HepG2 (cell line): Measurements from ENCODE around the gene RNF14. TPM values are rescaled to one million over a fixed set of nuclear protein-coding genes. Genes with fewer than 3 reads are reported as not detected.

Experiments used
- ATF2 ChIP-seq: sonication (generic); formaldehyde crosslinking; IDR thresholded peaks from 2 replicates; pipeline ENCODE4 v1.4.0; 2020; ENCODE audit warnings: missing genetic modification reagents
- BHLHE40 ChIP-seq: IDR thresholded peaks from 2 replicates; pipeline ENCODE4 v1.6.1; 2011; ENCODE audit warnings: low read length, improper control_type of control experiment
- CHD2 ChIP-seq: IDR thresholded peaks from 2 replicates; pipeline ENCODE4 v1.6.1; 2011; ENCODE audit warnings: low read depth, low read length, improper control_type of control experiment
- DMAP1 ChIP-seq: IDR thresholded peaks from 2 replicates; pipeline ENCODE4 v1.6.1; 2016
- GZF1 ChIP-seq: sonication (generic); formaldehyde crosslinking; IDR thresholded peaks from 2 replicates; pipeline ENCODE4 v1.5.1; 2020; ENCODE audit warnings: mild to moderate bottlenecking, missing genetic modification reagents
- HNF1B ChIP-seq: sonication (generic); formaldehyde crosslinking; IDR thresholded peaks from 2 replicates; pipeline ENCODE4 v1.5.1; 2020; ENCODE audit warnings: mild to moderate bottlenecking, moderate library complexity, missing genetic modification reagents
- HNRNPL ChIP-seq: fragments of 200-400 bp; formaldehyde crosslinking; IDR thresholded peaks from 2 replicates; pipeline ENCODE4 v1.6.1; 2017; ENCODE audit warnings: mild to moderate bottlenecking, low read depth, low read length
- KDM2A ChIP-seq: sonication (generic); formaldehyde crosslinking; IDR thresholded peaks from 2 replicates; pipeline ENCODE4 v1.4.0; 2020; ENCODE audit warnings: low read depth, missing genetic modification reagents, borderline replicate concordance
- KDM5B ChIP-seq: sonication (generic); formaldehyde crosslinking; IDR thresholded peaks from 2 replicates; pipeline ENCODE4 v1.4.0; 2020; ENCODE audit warnings: missing genetic modification reagents, mild to moderate bottlenecking, borderline replicate concordance
- NBN ChIP-seq: fragments of 450-650 bp; conservative IDR thresholded peaks from 2 replicates; pipeline ENCODE4 v1.6.1; 2017
- POGK ChIP-seq: sonication (generic); formaldehyde crosslinking; conservative IDR thresholded peaks from 2 replicates; pipeline ENCODE4 v1.8.0; 2022; ENCODE audit warnings: mild to moderate bottlenecking, moderate library complexity, missing genetic modification reagents
- PRPF4 ChIP-seq: fragments of 200-400 bp; formaldehyde crosslinking; IDR thresholded peaks from 2 replicates; pipeline ENCODE4 v1.6.1; 2016; ENCODE audit warnings: low read length, low read depth; ENCODE audit not compliant: poor library complexity, severe bottlenecking
- RORA ChIP-seq: sonication (generic); formaldehyde crosslinking; IDR thresholded peaks from 2 replicates; pipeline ENCODE4 v1.5.0; 2020; ENCODE audit warnings: mild to moderate bottlenecking, missing genetic modification reagents, moderate library complexity
- SMAD3 ChIP-seq: sonication (generic); formaldehyde crosslinking; IDR thresholded peaks from 2 replicates; pipeline ENCODE4 v1.4.0; 2020; ENCODE audit warnings: missing genetic modification reagents
- ZBTB1 ChIP-seq: sonication (generic); formaldehyde crosslinking; IDR thresholded peaks from 2 replicates; pipeline ENCODE4 v1.4.0; 2020; ENCODE audit warnings: missing genetic modification reagents, borderline replicate concordance
- ZKSCAN5 ChIP-seq: sonication (generic); formaldehyde crosslinking; IDR thresholded peaks from 2 replicates; pipeline ENCODE4 v1.5.1; 2020; ENCODE audit warnings: mild to moderate bottlenecking, missing genetic modification reagents
- ZNF234 ChIP-seq: sonication (generic); formaldehyde crosslinking; conservative IDR thresholded peaks from 2 replicates; pipeline ENCODE4 v1.5.1; 2020; ENCODE audit warnings: mild to moderate bottlenecking, missing genetic modification reagents
- ZNF33A ChIP-seq: sonication (generic); formaldehyde crosslinking; IDR thresholded peaks from 2 replicates; pipeline ENCODE4 v1.5.1; 2020; ENCODE audit warnings: missing genetic modification reagents, mild to moderate bottlenecking, moderate library complexity, borderline replicate concordance
- ZNF446 ChIP-seq: sonication (generic); formaldehyde crosslinking; IDR thresholded peaks from 2 replicates; pipeline ENCODE4 v1.5.0; 2020; ENCODE audit warnings: mild to moderate bottlenecking, missing genetic modification reagents
- ZNF558 ChIP-seq: sonication (generic); formaldehyde crosslinking; IDR thresholded peaks from 2 replicates; pipeline ENCODE4 v1.9.0; 2022; ENCODE audit warnings: mild to moderate bottlenecking, missing genetic modification reagents, borderline replicate concordance
- ZNF607 ChIP-seq: sonication (generic); formaldehyde crosslinking; IDR thresholded peaks from 2 replicates; pipeline ENCODE4 v1.5.1; 2020; ENCODE audit warnings: missing genetic modification reagents, mild to moderate bottlenecking, borderline replicate concordance
- ZNF737 ChIP-seq: sonication (generic); formaldehyde crosslinking; IDR thresholded peaks from 2 replicates; pipeline ENCODE4 v1.5.0; 2020; ENCODE audit warnings: missing genetic modification reagents, mild to moderate bottlenecking, borderline replicate concordance
- polyA plus RNA-seq, 8 experiments: library from polyadenylated mRNA; depleted of rRNA in 3 of 8; stranded (reverse) in 7 of 8; unstranded in 1 of 8; fragments of >200 nt; fragmentation: Illumina TruSeq in 4 of 8; extraction: Trizol in 4 of 8; gene quantifications; 2 replicates each; pipeline versions ENCODE4 v1.2.1 to v1.2.3, GENCODE V29; 2011 to 2016; ENCODE audit warnings: low read depth in 4 of 8, missing spikeins in 1 of 8, mixed read lengths in 1 of 8; ENCODE audit not compliant: insufficient read depth in 1 of 8
- total RNA-seq, 5 experiments: library from RNA; depleted of rRNA; stranded (reverse); fragments of >200 nt; fragmentation: Illumina TruSeq; extraction: Trizol; gene quantifications; 2 replicates each; pipeline ENCODE4 v1.2.3, GENCODE V29; 2016; ENCODE audit warnings: low read depth in 1 of 5
- TF ChIP-seq, protein P1 (sequence below): sonication (generic); formaldehyde crosslinking; IDR thresholded peaks from 2 replicates; pipeline ENCODE4 v1.5.0; 2020; ENCODE audit warnings: missing genetic modification reagents

The RNF14 gene
- total and polyA plus RNA-seq, 2 of the 13 experiments (the other 11 are each of a cell fraction or from before 2014, with no cell fraction given): 11.3 to 28.1 TPM

DNA sequence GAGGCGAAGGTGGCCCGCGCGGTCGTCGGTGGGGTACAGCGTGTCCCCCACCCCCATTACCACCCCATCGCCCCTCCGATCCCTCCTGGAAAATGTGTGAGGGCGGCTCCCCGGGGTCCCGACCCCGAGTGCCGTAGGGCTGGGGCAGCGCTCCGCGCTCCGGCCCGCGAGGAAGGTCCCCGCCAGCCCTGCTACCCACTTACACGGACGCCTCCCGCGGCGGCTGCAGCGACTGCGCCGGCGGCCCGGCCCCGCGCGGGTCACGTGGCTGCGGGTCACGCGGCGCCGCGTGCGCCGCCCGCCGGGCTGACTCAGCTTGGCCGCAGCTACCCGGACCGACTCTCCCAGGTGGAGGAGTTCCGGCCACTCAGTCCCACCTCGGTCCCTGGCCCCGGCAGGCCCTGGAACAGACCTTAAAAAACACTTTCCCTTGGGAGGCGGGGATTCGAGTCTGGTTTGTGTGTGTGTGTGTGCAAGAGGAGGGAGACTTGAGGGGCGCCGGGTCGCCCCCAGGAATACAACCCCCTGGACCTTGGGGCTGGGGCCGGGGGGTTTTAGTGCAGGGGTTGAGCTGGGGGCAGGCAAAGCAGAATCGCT, 44.0 kb downstream of the RNF14 start, which contains the start of gene GNPDA1 (continued):
- TF ChIP-seq ZNF607: no peak
- no peak for TF ChIP-seq PRPF4
- TF ChIP-seq ATF2 (CRISPR knock-in tag): no peak
- peak; percentile 92 for TF ChIP-seq BHLHE40
- no peak for TF ChIP-seq ZBTB1
- TF ChIP-seq RORA (CRISPR knock-in tag): no peak
- TF ChIP-seq SMAD3 (CRISPR knock-in tag): no peak
- no peak for TF ChIP-seq ZNF234 (CRISPR knock-in tag)
- TF ChIP-seq ZNF33A: no peak
- TF ChIP-seq CHD2: no peak
- no peak for TF ChIP-seq HNF1B
- TF ChIP-seq GZF1 (CRISPR knock-in tag): no peak
- no peak for TF ChIP-seq POGK (CRISPR knock-in tag)
- TF ChIP-seq ZKSCAN5 (CRISPR knock-in tag): no peak
- peak; percentile 62; the same call in 1 of the 2 replicates for TF ChIP-seq KDM5B (CRISPR knock-in tag)
- peak; percentile 65; the same call in 1 of the 2 replicates for TF ChIP-seq KDM2A (CRISPR knock-in tag)
- TF ChIP-seq DMAP1: no peak
- no peak for TF ChIP-seq NBN
- 0 out of 2 replicates have a peak, but pooled peaks have one; percentile 54 for TF ChIP-seq ZNF446 (CRISPR knock-in tag)
- TF ChIP-seq ZNF558 (CRISPR knock-in tag): no peak
- TF ChIP-seq HNRNPL: no peak
- no peak for TF ChIP-seq ZNF737 (CRISPR knock-in tag)
- TF ChIP-seq, protein P1, sequence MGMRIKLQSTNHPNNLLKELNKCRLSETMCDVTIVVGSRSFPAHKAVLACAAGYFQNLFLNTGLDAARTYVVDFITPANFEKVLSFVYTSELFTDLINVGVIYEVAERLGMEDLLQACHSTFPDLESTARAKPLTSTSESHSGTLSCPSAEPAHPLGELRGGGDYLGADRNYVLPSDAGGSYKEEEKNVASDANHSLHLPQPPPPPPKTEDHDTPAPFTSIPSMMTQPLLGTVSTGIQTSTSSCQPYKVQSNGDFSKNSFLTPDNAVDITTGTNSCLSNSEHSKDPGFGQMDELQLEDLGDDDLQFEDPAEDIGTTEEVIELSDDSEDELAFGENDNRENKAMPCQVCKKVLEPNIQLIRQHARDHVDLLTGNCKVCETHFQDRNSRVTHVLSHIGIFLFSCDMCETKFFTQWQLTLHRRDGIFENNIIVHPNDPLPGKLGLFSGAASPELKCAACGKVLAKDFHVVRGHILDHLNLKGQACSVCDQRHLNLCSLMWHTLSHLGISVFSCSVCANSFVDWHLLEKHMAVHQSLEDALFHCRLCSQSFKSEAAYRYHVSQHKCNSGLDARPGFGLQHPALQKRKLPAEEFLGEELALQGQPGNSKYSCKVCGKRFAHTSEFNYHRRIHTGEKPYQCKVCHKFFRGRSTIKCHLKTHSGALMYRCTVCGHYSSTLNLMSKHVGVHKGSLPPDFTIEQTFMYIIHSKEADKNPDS (CRISPR knock-in tag): no peak
